ENCODE data around the gene ANTXR1. TPM values are rescaled to one million over a fixed set of nuclear protein-coding genes. Genes with fewer than 3 reads are reported as not detected.

Gene ANTXR1
- total RNA-seq, 1 experiment from 2014 or later, result 37.3 TPM

GRCh38 chr2:69054431-69054830, 41.5 kb downstream of the ANTXR1 start:
- Histone ChIP-seq H3K23me2 (ENCODE audit: insufficient read length, low read depth, low read length, poor library complexity, severe bottlenecking) (no peaks in the 10 kb centered on the region), H2BK12ac (ENCODE audit: insufficient read length, low read depth, low read length) (no peak overlapping the region), H3K9me3 (ENCODE audit: control insufficient read depth, low read depth, low read length) (no peaks in the 10 kb centered on the region), H3K4ac (ENCODE audit: low read depth, low read length) (no peak overlapping the region), H4K8ac (replicated peaks; ENCODE audit: insufficient read length, low read depth, low read length) (no peak overlapping the region), H2BK120ac (ENCODE audit: low read depth, low read length, poor library complexity, severe bottlenecking) (no peak overlapping the region), H2BK5ac (ENCODE audit: insufficient read length, low read length) (no peak overlapping the region), H3K79me2 (ENCODE audit: insufficient read depth, low read length) (no peaks in the 10 kb centered on the region; the same call in 1 of the 2 replicates), H3K4me2 (ENCODE audit: insufficient read depth, insufficient read length, low read length) (no peak overlapping the region), H4K20me1 (ENCODE audit: control insufficient read depth, insufficient read depth, insufficient read length) (no peaks in the 10 kb centered on the region), H3K14ac (ENCODE audit: insufficient read depth, low read length) (no peak overlapping the region), H2AK5ac (ENCODE audit: insufficient read length, low read length) (no peak overlapping the region), H4K91ac (ENCODE audit: insufficient read length, low read depth, low read length) (no peak overlapping the region), H2BK15ac (ENCODE audit: low read depth, low read length) (no peak overlapping the region), H2AFZ (ENCODE audit: low read length) (no peak overlapping the region), H3T11ph (ENCODE audit: low read length) (no peak overlapping the region), H3K27ac (ENCODE audit: insufficient read length, low read depth, low read length) (no peak overlapping the region), H2BK20ac (ENCODE audit: low read depth, low read length, poor library complexity, severe bottlenecking) (no peak overlapping the region), H3K4me1 (ENCODE audit: insufficient read depth, low read length) (no peaks in the 10 kb centered on the region; the same call in 1 of the 2 replicates), H4K5ac (ENCODE audit: insufficient read length, low read depth, low read length) (no peak overlapping the region), H3K23ac (ENCODE audit: insufficient read length, low read depth, low read length) (no peak overlapping the region), H3K27me3 (ENCODE audit: insufficient read depth, low read length) (no peaks in the 10 kb centered on the region), H3K9ac (ENCODE audit: extremely low read depth, insufficient read length, low read length) (no peak overlapping the region), H3K18ac (ENCODE audit: insufficient read length, low read depth, low read length) (no peak overlapping the region), H3K79me1 (ENCODE audit: insufficient read depth, low read depth, low read length, poor library complexity, severe bottlenecking) (no peaks in the 10 kb centered on the region), H3K56ac (ENCODE audit: insufficient read length, low read depth, low read length) (no peak overlapping the region)
- no peaks in the 10 kb centered on the region for H3K27me3 Mint-ChIP-seq (ENCODE audit: low read depth)
- no peaks in the 10 kb centered on the region; a peak in 2 of 5 replicates for H3K9me3 Mint-ChIP-seq
- no peak for TF ChIP-seq CTCF (conservative IDR thresholded peaks at IDR 0.05)
- H3K27ac Mint-ChIP-seq, result no peak overlapping the region
- H3K4me3 Mint-ChIP-seq, result no peak overlapping the region
- H3K36me3 Mint-ChIP-seq (ENCODE audit: insufficient read depth in 1 of 3, low read depth in 3 of 3), result peaks cover 0 to 10% (median 8%) of the 10 kb centered on the region in 3 experiments; a peak in 6 of 7 replicates
- H3K4me1 Mint-ChIP-seq, result no peaks in the 10 kb centered on the region
- WGBS (ENCODE audit: extremely low coverage, insufficient read length, low lambda C conversion rate), result no CpG with 5 or more reads among the region's 2 CpGs
- DNase-seq, result no peak
